Measurements from ENCODE around the gene COX15. TPM values are rescaled to one million over a fixed set of nuclear protein-coding genes. Genes with fewer than 3 reads are reported as not detected.
A peak's percentile ranks its signal among the peaks of the same experiment; 100 is the strongest.

Gene COX15
- total RNA-seq, 1 donor from 2014 or later, result 46.5 TPM

GRCh38 chr10:99769706-99770105 lies 37.8 kb upstream of the COX15 start:
- no peaks in the 10 kb centered on the region for H3K27me3 Mint-ChIP-seq
- no peak for TF ChIP-seq CTCF (conservative IDR thresholded peaks at IDR 0.05)
- no peaks in the 10 kb centered on the region for H3K36me3 Mint-ChIP-seq
- H3K9me3 Mint-ChIP-seq, result no peaks in the 10 kb centered on the region
- H3K4me3 Mint-ChIP-seq, result no peak overlapping the region
- H3K27ac Mint-ChIP-seq, result no peak overlapping the region
- DNase-seq (ENCODE audit: extremely low spot score, unreplicated experiment), result no peak
- H3K4me1 Mint-ChIP-seq (ENCODE audit: unreplicated experiment), result no peaks in the 10 kb centered on the region

GRCh38 chr10:99768556-99768955 lies 36.6 kb upstream of the COX15 start:
- no peak for DNase-seq (ENCODE audit: extremely low spot score, unreplicated experiment)
- H3K27ac Mint-ChIP-seq, result peak overlapping the region; percentile 85
- H3K27me3 Mint-ChIP-seq, result no peaks in the 10 kb centered on the region
- H3K36me3 Mint-ChIP-seq, result no peaks in the 10 kb centered on the region
- no peak overlapping the region for H3K4me3 Mint-ChIP-seq
- no peaks in the 10 kb centered on the region for H3K9me3 Mint-ChIP-seq
- TF ChIP-seq CTCF (conservative IDR thresholded peaks at IDR 0.05), result no peak
- no peaks in the 10 kb centered on the region for H3K4me1 Mint-ChIP-seq (ENCODE audit: unreplicated experiment)

DNA sequence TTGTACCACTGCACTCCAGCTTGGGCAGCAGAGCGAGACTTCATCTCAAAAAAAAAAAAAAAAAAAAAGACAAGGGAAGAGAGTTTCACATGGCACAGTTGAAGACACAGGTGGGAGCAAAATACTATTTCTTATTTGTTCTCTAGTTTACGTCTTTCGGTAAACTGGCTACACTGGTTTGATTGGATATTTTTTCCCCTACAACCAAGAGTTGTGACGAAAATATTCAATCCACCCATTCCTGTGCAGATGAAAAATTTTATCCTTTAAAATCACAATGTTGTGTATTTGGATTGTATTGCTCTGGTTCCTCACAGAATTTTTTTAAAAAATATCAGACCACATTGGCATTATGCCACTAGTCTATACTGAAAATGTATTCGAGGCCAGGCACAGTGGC lies 36.0 kb upstream of the COX15 start:
- Mint-ChIP-seq H3K27me3 (no peaks in the 10 kb centered on the region), H3K27ac (peak overlapping the region; percentile 85), H3K9me3 (no peaks in the 10 kb centered on the region), H3K4me1 (ENCODE audit: unreplicated experiment) (no peaks in the 10 kb centered on the region), H3K4me3 (no peak overlapping the region), H3K36me3 (no peaks in the 10 kb centered on the region)
- no peak for TF ChIP-seq CTCF (conservative IDR thresholded peaks at IDR 0.05)
- DNase-seq (ENCODE audit: extremely low spot score, unreplicated experiment), result no peak

DNA sequence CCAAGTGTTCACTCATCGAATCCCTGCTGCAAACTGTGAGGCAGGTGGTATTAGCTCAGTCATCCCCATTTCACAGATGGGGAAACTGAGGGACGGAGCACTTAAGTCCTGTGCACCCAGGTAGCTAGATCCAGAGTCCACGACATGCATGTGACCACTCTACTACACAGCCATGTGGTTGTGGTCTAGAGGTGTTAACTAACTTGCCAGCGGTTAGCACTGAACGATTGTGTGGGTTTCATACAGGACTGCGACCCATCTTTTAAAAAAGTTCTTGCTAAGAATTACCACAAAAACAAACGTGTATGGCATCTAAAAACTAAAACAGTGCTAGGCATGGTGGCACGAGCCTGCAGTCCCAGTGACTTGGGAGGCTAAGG lies 34.4 kb upstream of the COX15 start:
- DNase-seq (ENCODE audit: extremely low spot score, unreplicated experiment), result no peak
- no peak for TF ChIP-seq CTCF (conservative IDR thresholded peaks at IDR 0.05)
- Mint-ChIP-seq H3K9me3 (no peaks in the 10 kb centered on the region), H3K4me1 (ENCODE audit: unreplicated experiment) (no peaks in the 10 kb centered on the region), H3K27ac (no peak overlapping the region), H3K4me3 (no peak overlapping the region), H3K27me3 (no peaks in the 10 kb centered on the region), H3K36me3 (peaks cover 8% of the 10 kb centered on the region)

DNA sequence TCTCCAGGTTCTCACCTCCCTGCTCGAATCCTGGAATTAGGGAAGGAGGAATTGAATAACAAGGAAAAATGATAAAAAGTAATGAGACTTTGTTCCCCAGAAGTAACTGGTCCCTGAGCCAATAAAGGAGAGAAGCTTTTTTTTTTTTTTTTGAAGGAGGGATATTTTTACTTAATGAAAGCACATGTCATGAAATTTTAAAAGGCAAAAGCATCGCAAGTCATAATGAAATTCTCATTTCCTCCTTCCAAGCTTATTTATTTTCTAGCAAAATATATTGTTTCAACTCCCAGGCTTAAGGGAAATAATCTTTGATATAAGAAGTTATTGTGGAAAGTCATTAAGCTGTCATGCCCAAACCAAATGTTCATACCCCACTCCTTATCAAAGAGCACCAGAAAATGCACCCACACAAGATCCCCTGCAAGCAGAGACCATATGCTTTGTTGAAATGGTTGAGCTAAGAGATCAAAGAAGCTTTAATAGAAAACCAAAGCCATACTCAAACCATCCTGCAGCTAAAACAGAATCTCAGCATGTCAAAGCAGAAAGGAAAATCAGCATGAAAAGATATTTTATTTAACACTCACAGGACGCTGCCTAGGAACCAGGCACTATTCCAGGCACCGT lies 33.9 kb upstream of the COX15 start:
- H3K27me3 Mint-ChIP-seq, result no peaks in the 10 kb centered on the region
- TF ChIP-seq CTCF (conservative IDR thresholded peaks at IDR 0.05), result no peak
- DNase-seq (ENCODE audit: extremely low spot score, unreplicated experiment), result no peak
- H3K27ac Mint-ChIP-seq, result no peak overlapping the region
- peaks cover 8% of the 10 kb centered on the region for H3K36me3 Mint-ChIP-seq
- H3K4me1 Mint-ChIP-seq (ENCODE audit: unreplicated experiment), result no peaks in the 10 kb centered on the region
- H3K9me3 Mint-ChIP-seq, result no peaks in the 10 kb centered on the region
- H3K4me3 Mint-ChIP-seq, result no peak overlapping the region

GRCh38 chr10:99761365-99761764 lies 29.4 kb upstream of the COX15 start:
- H3K9me3 Mint-ChIP-seq, result no peaks in the 10 kb centered on the region
- H3K4me3 Mint-ChIP-seq, result no peak overlapping the region
- no peak for DNase-seq (ENCODE audit: extremely low spot score, unreplicated experiment)
- no peaks in the 10 kb centered on the region for H3K27me3 Mint-ChIP-seq
- no peak overlapping the region for H3K27ac Mint-ChIP-seq
- peaks cover 26% of the 10 kb centered on the region for H3K36me3 Mint-ChIP-seq
- no peaks in the 10 kb centered on the region for H3K4me1 Mint-ChIP-seq (ENCODE audit: unreplicated experiment)
- TF ChIP-seq CTCF (conservative IDR thresholded peaks at IDR 0.05), result no peak
